Stimulated activated naive CD8-positive, alpha-beta T cell treated with anti-CD3 and anti-CD28 coated beads, Interleukin-15, Interleukin-2, amounts not matched to agents 100 U/mL and 50 U/mL, for 24 hours (primary cell): Measurements from ENCODE around the gene MAEL.
"Not testable (repeated sequence)": the region's sequence is repeated elsewhere in the genome, so short reads cannot be mapped to it uniquely, and the experiment has no call there.

Source experiments
- ATAC-seq: fragments of 150-1000 bp; cut with Tn5 transposase; one replicate; pipeline ENCODE4 v1.10.0; 2021
- DNase-seq: peaks from one replicate; pipeline ENCODE4 v3.0.0; 2021

MAEL gene

GRCh38 chr1:166978821-166979220, 10.3 kb upstream of the MAEL start:
- DNase-seq = no peak
- ATAC-seq = no peak

GRCh38 chr1:166980383-166980782, 8.7 kb upstream of the MAEL start:
- ATAC-seq = no peak
- DNase-seq = no peak

GRCh38 chr1:166980818-166981217, 8.3 kb upstream of the MAEL start:
- no peak for DNase-seq
- no peak for ATAC-seq

GRCh38 chr1:166981589-166981988, 7.5 kb upstream of the MAEL start:
- DNase-seq (no peak), ATAC-seq (no peak)

- DNase-seq = no peak
- no peak for ATAC-seq
Observed at GRCh38 chr1:166999075-166999474, 10.0 kb downstream of the MAEL start.

GRCh38 chr1:166999500-167000055, 10.5 kb downstream of the MAEL start:
- DNase-seq (no peak), ATAC-seq (peak; percentile 52)

- no peak for ATAC-seq
- DNase-seq = no peak
Observed at GRCh38 chr1:167000546-167000945, 11.5 kb downstream of the MAEL start.

GRCh38 chr1:167002354-167002753, 13.3 kb downstream of the MAEL start:
- DNase-seq (no peak), ATAC-seq (no peak)

- ATAC-seq (no peak), DNase-seq (no peak)
Observed at GRCh38 chr1:167003711-167004110, 14.6 kb downstream of the MAEL start.

- ATAC-seq (no peak), DNase-seq (no peak)
Observed at GRCh38 chr1:167011560-167012191, 22.6 kb downstream of the MAEL start.

- DNase-seq (no peak), ATAC-seq (no peak)
Observed at GRCh38 chr1:167012570-167012969, 23.5 kb downstream of the MAEL start.

GRCh38 chr1:167013108-167013929, 24.2 kb downstream of the MAEL start:
- DNase-seq (no peak), ATAC-seq (no peak)

- DNase-seq (no peak), ATAC-seq (no peak)
Observed at GRCh38 chr1:167016100-167016750, 27.1 kb downstream of the MAEL start.

GRCh38 chr1:167022384-167022783, 33.3 kb downstream of the MAEL start:
- ATAC-seq (no peak), DNase-seq (no peak)

- not testable (repeated sequence) for ATAC-seq, DNase-seq
Observed at GRCh38 chr1:167029553-167029952, 40.5 kb downstream of the MAEL start.

GRCh38 chr1:167033646-167034045, 44.6 kb downstream of the MAEL start:
- DNase-seq (no peak), ATAC-seq (no peak)

- ATAC-seq = peak; percentile 97
Observed at GRCh38 chr1:167043752-167044488, 54.8 kb downstream of the MAEL start.

GRCh38 chr1:167051907-167052306, 62.8 kb downstream of the MAEL start:
- ATAC-seq (no peak), DNase-seq (no peak)

More at GRCh38 chr1:167043752-167044488, 54.8 kb downstream of the MAEL start:
- DNase-seq = peak; percentile 76

- no peak for ATAC-seq
Observed at GRCh38 chr1:167052389-167052788, 63.3 kb downstream of the MAEL start.

GRCh38 chr1:167054531-167054930, 65.5 kb downstream of the MAEL start:
- DNase-seq (no peak), ATAC-seq (no peak)

More at GRCh38 chr1:167052389-167052788, 63.3 kb downstream of the MAEL start:
- no peak for DNase-seq

- no peak for ATAC-seq
- DNase-seq = no peak
Observed at GRCh38 chr1:167054946-167055630, 66.0 kb downstream of the MAEL start.
